GM21447 (cell line): ENCODE data around the gene FNIP2.
"Not testable (repeated sequence)": the region's sequence is repeated elsewhere in the genome, so short reads cannot be mapped to it uniquely, and the experiment has no call there.

Experiments used
- ATAC-seq: cut with Tn5 transposase; IDR thresholded peaks from one replicate; pipeline ENCODE4 v1.9.1; 2021; ENCODE audit not compliant: unreplicated experiment

FNIP2 gene

DNA sequence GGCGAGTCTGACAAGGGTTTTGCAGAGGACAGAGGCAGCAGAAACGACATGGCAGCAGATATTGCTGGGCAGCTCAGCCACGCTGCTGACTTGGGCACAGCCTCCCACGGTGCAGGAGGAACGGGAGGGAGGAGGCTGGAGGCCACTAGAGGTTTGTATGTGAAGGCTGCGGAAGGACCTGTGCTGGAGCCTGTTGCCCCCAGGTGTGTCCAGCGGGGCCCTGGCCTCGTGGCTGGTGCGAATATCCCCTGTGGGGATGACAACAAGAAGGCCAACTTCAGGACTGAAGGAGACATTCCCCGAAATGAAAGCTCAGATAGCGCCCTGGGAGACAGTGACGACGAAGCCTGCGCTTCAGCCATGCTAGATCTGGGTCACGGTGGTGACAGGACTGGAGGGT is 100.2 kb downstream of the FNIP2 start:
- no peak for ATAC-seq

DNA sequence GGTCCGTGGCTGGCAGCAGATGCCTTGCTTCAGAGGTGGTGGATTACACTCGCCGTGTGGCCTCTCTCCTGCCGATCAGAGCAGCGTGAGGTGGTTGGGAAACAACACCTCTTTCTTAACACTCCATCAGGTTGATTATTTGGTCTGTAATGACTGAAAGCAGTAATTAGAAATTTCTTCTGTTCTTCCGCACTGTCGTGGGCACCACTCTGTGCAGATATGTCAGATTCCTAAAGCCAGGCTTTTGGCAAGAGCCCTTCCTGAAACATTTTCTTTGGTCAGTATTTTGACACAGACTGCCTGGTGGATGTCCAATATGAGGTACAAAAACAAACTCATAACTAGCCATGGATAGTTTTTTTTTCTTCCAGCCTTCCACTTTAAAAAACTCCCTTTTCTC is 100.9 kb downstream of the FNIP2 start:
- ATAC-seq: no peak

DNA sequence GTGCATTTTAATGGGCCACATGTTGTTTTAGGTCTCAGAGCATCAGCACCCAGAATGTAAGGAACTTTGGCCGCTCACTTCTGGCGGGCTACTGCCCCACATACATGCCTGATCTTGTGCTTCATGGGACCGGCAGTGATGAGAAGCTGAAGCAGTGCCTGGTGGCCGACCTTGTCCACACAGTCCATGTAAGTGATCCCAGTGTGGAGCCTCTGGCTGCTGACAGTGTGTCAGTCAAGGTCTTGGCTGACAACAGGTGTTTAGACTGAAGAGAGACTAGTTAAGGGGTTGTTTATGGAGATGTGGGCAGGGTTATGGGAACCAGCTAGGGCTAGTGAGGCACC is 101.4 kb downstream of the FNIP2 start:
- no peak for ATAC-seq

DNA sequence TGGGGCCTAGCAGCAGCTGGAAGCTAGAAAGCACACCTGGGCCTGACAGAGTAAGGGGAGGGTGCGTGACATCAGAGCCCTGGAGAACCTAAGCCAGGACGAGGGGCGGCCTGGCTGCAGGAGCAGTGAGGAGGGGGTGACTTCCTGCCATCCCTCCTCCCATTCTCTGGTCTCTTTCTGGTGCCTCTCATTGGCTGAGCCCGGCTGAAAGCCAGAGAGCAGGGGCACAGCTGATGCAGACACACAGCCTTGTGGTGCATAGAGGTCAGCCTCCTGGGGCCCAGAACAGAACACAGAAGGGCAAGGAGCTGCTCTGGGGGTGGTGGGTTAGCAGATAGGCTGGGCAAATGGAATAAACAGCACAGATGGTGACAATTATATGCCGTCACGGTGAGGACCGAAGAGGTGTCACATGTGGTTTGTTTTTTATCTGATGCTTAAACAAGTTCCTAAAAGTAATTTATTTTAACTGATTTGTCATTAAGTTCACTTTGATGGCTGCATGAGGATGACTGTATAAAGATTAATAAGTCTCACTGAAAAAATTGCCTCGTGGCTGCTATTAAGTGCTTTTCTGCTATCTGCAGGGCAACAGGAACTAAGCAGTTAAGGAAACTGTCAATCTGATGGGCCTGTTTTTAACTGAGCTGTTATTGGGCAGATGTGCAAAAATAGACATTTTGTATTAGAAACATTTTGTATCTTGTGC is 102.0 kb downstream of the FNIP2 start:
- no peak for ATAC-seq

DNA sequence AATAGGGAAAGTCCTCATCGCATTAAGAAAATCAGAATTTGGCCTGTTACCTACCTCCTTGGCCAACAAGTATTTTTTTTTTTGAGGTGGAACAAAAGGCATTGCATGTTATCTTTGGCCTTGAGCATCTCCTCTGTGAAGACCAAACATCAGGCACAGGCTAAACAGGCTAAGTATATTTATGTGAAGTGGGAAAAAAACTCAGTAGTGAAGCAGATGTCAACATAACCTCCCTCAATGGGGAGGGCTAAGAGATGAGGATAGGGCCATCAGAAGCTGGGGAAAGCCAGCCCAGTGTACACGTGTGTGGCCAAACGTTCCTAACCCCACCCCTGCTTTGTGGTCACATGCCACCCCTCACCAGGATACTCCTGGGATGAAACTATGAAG is 102.5 kb downstream of the FNIP2 start:
- ATAC-seq: no peak

DNA sequence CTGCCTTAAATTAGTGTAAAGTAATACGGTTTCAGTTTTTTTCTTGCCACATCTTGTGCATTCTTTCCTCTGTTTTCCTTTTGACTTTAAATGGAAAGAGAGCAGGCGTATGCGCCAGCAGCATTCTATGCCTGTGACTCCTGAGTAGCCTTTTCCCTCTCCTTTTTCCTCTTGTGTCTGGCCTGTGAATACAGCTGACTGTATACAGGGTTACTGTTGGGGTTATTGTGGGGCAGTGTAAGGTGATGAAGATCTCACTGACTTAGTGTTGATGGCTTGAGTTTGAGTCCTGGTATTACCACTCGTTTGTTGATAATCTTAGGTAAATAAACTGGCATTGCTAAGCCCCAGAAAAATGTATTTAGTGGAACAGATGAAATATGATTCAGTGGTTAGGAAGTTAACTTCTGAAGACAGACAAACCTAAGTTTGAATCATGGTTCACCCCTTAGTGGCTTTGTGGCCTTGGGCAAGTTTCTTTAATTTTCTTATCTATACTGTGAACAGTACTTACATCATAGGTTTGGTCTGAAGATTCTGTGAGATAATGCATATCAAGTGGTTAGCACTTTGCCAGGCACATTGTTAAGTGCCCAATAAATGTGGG is 105.1 kb downstream of the FNIP2 start:
- no peak for ATAC-seq

DNA sequence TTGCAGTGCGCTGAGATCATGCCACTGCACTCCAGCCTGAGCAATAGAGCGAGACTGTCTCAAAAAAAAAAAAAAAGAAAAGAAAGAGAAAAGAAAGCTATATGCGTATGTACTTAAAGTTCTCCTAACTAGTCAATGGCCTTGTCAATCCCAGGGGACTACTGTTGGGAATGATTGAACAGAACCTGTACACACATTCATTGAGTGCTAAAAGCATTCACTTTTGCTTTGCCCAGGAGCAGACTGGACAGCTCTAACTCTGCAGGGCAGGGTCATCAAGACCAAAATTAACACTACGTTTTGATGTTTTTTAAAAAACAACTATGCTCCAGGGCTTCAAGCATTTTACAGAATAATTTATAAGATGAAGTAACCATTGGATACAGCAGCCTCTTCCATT is 106.2 kb downstream of the FNIP2 start:
- no peak for ATAC-seq

DNA sequence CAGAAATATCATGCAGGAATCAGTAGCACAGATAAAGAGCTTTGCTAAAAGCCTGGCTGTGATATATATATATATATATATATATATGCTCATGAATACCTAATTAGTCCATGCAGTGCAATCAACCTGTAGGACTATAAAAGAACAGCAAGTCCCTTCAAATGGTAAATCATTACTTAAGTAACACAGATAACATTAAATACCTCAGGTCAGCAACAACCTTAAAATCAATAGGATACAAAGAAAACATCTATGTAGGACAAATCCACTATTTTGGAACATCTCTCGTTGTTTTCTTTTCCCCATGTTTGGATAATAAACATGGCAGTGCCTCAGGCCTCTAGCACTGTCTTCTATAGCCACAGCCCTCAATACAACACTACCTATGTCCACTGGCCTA is 106.6 kb downstream of the FNIP2 start:
- ATAC-seq: no peak

DNA sequence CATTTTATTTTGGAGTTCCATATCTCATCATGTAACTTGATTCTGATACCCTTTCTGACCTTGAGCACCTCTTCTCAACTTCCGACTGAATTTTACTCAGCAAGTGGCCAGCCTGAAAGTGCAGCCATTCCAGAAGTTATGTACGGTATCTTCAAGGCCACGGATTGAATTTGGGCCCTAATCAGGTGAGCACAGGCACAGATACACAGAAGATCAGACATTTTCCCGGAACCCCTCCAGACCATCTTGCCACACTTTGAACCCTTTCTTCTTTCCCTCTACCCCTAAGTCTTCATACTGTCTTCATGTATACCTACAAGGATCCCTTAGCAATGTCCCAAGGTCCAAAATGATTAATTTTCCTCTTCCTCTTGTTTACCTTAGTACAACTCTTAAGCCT is 108.2 kb downstream of the FNIP2 start:
- ATAC-seq: no peak

DNA sequence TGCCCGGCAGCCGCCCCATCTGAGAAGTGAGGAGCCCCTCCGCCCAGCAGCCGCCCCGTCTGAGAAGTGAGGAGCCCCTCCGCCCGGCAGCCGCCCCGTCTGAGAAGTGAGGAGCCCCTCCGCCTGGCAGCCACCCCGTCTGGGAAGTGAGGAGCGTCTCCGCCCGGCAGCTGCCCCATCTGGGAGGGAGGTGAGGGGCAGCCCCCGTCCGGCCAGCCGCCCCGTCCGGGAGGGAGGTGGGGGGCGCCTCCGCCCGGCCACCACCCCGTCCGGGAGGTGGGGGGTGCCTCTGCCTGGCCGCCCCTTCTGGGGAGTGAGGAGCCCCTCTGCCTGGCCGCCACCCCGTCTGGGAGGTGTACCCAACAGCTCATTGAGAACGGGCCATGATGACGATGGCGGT is 113.3 kb downstream of the FNIP2 start:
- ATAC-seq: not testable (repeated sequence)

DNA sequence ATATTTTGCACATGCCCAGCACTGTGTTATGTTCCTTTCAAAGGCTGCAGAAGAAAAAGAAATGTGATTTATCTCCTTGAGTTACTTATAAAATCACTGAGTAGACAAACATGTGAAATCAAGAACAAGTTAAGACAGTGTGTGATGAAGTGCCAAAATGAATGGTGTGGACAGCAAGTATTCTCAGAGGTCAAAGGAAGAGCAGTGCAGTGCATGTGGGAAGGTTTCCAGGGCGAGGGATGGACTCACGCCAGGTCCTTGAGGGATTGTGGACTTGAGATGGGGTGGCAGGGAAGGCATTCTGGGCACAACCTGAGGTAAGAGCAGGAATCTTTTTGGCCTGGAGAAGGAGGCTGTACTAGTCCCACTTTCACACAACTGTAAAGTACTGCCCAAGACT is 115.5 kb downstream of the FNIP2 start:
- ATAC-seq: no peak

DNA sequence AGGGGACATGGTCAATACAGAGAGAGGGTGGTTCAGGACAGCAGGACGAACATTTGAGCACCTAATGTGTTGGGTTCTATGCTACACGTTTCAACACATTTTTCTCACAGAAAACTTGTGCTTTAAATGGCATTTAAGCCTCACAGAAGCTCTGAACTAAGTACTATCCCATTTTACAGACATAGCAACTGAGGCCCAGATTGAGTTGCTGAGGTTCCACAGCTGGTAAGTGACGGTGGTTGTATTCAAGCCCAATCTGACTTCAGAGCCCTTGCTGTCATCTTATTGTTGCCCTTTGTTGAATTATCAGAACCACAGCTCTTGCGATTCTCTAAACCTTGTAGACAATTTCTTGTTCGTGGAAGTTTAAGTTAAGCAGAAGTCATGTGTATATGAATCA is 116.7 kb downstream of the FNIP2 start:
- no peak for ATAC-seq

DNA sequence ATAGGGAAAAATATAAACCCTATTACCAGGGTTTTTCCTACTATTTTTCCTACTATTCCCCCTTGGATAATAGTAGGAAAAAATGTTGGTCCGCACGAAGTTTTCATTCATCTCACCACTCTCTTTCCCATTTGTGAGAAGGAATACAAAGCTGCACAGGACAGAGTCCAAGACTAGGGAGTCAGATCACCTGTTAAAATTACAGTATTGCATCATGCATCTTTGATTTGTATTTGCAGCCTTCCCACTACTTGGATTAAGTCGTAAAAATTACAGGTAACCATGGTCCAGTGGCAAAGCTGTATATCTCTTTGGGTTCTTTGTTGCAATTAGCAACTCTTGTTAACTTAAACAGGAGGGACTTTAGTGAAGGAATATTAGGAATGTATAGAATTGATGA is 121.5 kb downstream of the FNIP2 start:
- no peak for ATAC-seq

DNA sequence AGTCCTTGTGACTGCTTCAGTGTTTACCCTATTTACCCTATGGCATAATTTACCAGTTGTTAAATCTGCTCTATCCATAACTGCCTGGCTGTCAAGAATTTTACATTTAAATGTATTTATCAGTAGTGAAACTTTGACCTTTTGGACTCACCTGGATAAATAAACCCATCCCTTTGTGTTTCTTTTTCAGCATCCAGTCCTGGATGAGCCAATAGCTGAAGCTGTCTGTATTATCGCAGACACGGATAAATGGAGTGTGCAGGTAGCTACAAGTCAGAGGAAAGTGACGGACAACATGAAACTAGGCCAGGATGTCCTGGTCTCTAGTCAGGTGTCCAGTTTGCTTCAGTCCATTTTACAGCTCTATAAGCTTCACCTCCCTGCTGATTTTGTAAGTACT is 122.4 kb downstream of the FNIP2 start:
- no peak for ATAC-seq

DNA sequence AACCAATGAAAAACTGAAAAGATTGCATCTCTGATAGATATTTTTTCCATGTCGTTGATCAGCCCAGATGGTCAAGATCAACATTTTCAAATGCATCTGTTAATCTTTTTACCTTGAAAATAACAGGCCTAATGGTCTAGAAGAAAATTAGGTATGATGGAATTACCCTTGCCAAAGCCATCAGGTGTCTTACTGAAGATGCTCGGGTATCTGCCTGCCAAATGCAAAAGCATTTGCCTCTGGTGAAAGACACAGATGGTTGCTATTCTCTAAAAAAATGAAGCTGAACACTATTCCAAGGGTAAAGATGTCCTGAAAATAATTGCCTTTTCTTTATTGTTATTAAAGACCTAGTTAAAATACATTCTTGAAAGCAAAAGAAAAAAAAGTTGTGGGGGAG is 126.0 kb downstream of the FNIP2 start:
- ATAC-seq: no peak

DNA sequence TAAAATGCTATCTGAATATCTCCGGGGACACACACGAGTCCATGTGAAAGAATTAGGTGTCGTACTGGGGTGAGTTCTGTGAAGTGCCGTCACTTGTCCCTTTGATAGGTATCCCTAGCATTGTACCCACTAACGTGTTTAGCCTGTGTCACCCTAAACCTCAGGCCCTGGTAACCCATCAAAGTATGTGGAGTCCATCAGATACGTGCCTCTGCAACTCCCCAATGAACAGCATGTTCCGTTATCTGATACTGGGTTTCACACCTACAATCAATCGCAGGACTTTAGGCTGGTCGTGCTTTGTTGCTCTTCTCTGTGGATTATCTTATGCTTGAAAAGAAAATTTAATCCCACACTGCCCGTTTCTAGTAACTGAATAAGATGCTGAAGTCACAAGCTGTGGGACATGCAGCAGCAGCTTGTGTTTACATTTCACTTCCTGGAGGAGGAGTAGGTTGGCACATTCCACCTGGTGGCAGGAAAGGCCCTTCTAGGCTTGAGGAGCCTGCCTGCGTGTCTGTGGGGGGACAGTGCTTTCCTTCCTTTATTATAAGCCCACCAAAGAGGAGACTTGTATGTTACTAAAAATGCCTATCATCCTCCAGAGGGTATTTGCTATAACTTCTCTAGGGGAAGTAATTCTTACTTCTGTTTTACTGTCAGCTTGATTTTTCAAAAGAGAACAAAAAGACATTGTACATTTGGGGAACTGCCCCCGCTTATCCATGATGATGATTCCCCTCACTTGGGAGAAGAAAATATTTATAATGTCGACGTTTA is 127.2 kb downstream of the FNIP2 start:
- no peak for ATAC-seq

DNA sequence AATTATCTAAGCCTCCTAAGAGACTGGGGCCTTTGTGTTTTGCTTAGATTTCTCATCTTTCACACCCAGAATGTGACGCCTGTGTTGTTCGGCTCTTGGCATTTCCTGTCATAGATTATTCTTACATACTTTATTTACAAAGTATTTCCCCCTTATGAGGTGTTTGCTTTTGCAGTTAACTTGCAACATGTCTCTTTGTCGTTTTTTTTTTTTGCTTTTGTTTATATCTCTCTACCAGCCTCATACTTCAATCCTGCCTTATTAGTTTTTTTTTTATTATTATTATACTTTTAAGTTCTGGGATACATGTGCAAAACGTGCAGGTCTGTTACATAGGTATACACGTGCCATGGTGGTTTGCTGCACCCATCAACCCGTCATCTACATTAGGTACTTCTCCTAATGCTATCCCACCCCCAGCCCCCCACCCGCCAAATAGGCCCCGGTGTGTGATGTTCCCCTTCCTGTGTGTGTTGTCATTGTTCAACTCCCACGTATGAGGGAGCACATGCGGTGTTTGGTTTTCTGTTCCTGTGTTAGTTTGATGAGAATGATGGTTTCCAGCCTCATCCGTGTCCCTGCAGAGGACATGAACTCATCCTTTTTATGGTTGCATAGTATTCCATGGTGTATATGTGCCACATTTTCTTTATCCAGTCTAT is 127.9 kb downstream of the FNIP2 start:
- ATAC-seq: not testable (repeated sequence)

DNA sequence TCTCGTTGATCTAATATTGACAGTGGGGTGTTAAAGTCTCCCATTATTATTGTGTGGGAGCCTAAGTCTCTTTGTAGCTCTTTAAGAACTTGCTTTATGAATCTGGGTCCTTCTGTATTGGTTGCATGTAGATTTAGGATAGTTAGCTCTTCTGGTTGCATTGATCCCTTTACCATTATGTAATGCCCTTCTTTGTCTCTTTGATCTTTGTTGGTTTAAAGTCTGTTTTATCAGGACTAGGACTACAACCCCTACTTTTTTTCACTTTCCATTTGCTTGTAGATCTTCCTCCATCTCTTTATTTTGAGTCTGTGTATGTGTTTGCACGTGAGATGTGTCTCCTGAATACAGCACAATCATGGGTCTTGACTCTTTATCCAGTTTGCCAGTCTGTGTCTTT is 131.6 kb downstream of the FNIP2 start:
- not testable (repeated sequence) for ATAC-seq

DNA sequence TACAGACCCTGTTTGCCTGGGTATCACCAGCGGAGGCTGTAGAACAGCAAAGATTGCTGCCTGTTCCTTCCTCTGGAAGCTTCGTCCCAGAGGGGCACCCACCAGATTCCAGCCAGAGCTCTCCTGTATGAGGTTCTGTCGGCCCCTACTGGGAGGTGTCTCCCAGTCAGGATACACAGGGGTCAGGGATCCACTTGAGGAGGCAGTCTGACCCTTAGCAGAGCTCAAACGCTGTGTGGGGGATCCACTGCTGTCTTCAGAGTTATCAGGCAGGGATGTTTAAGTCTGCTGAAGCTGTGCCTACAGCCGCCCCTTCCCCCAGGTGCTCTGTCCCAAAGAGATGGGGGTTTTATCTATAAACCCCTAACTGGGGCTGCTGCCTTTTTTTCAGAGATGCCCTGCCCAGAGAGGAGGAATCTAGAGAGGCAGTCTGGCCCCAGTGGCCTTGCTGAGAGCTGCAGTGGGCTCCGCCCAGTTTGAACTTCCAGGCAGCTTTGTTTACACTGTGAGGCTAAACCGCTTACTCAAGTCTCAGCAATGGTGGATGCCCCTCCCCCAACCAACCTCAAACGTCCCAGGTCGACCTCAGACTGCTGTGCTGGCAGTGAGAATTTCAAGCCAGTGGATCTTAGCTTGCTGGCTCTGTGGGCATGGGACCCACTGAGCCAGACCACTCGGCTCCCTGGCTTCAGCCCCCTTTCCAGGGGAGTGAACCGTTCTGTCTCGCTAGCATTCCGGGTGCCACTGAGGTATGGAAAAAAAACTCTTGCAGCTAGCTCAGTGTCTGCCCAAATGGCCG is 133.7 kb downstream of the FNIP2 start:
- not testable (repeated sequence) for ATAC-seq

DNA sequence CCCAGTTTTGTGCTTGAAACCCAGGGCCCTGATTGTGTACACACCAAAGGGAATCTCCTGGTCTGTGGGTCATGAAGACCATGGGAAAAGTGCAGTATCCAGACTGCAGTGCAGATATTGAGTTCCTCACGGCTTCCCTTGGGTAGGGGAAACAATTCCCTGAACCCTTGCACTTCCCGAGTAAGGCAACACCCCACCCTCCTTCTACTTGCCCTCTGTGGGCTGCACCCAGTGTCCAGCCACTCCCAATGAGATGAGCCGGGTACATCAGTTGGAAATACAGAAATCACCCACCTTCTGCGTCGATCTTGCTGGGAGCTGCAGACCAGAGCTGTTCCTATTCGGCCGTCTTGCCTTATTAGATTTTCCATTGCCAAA is 134.2 kb downstream of the FNIP2 start:
- no peak for ATAC-seq

DNA sequence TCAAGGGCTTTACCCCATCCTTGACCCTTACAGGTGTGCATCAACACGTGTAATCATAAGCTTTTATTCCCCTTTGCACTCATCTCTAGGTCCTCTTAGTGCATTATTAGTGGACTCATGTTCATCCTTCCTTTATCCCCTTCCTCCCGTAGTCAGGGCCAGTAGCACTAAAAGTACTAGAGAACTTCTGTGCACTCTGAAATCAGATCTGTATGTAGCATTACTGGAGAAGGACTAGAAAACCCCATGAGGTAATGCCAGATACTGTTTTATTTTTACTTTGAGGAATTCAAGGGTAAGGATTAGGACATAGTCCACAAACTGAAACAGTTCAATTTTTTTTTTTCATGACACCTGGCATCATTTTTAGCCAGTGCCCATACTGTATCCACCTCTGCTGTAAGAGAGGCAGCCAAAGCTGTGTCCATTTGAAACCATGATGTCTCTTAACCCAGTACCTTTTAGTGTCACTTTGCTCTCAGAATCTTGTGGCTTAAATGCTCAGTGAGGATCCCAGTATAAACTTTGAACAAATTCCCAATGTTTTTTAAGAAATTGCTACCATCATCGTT is 134.7 kb downstream of the FNIP2 start:
- no peak for ATAC-seq
